Panc1 (cell line): ENCODE results near the gene GRAMD1A. TPM values are rescaled to one million over a fixed set of nuclear protein-coding genes. Genes with fewer than 3 reads are reported as not detected.

ENCODE experiments used
- ATAC-seq: fragments of 200-7000 bp; cut with Tn5 transposase; 2 replicates; pipeline ENCODE4 v1.9.1; 2020; ENCODE audit warnings: mild to moderate bottlenecking, moderate library complexity
- BruUV-seq: library from RNA; stranded (reverse); fragments of 400-500 nt; replicated peaks from 2 replicates; lab custom pipeline; 2021; lab: Mats Ljungman, UMichigan
- CTCF ChIA-PET: fragments of 300-600 bp; sonication (Branson Sonifier 250); formaldehyde crosslinking; loops from one replicate; lab custom pipeline; 2022; ENCODE audit warnings: antibody characterized with exemption; lab: Charles Lee
- POLR2A ChIA-PET: fragments of 300-600 bp; sonication (Branson Sonifier 250); formaldehyde crosslinking; loops from one replicate; lab custom pipeline; 2022; ENCODE audit warnings: antibody characterized with exemption; lab: Charles Lee
- DNase-seq: peaks from one replicate; pipeline ENCODE4 v3.0.0-alpha.2; 2010; ENCODE audit warnings: low read depth, low spot score
- H3K27ac ChIP-seq: 2 replicates; pipeline ENCODE4 v1.5.1; 2011; ENCODE audit warnings: mild to moderate bottlenecking, low read length, inconsistent platforms
- H3K27me3 ChIP-seq: fragments of 200-500 bp; sonication (Bioruptor generic); 2 replicates; pipeline ENCODE4 v1.6.0; 2014; ENCODE audit warnings: low read length, inconsistent platforms; ENCODE audit not compliant: control insufficient read depth, insufficient read depth
- H3K36me3 ChIP-seq: fragments of 200-500 bp; sonication (Bioruptor generic); 2 replicates; pipeline ENCODE4 v1.5.1; 2014; ENCODE audit warnings: inconsistent platforms, mild to moderate bottlenecking, low read length, moderate library complexity; ENCODE audit not compliant: control insufficient read depth, insufficient read depth
- H3K4me1 ChIP-seq: 2 replicates; pipeline ENCODE4 v1.5.1; 2011; ENCODE audit warnings: inconsistent platforms, mild to moderate bottlenecking, low read length, moderate library complexity; ENCODE audit not compliant: control insufficient read depth, insufficient read depth
- H3K4me3 ChIP-seq, 2 experiments: 2 replicates each; pipeline ENCODE4 v1.5.1; 2011 to 2012; ENCODE audit warnings: low read depth in 2 of 2, low read length in 2 of 2, mild to moderate bottlenecking in 2 of 2, inconsistent platforms in 1 of 2, moderate library complexity in 1 of 2
- H3K9me3 ChIP-seq: fragments of 200-500 bp; sonication (Bioruptor generic); 2 replicates; pipeline ENCODE4 v1.5.1; 2014; ENCODE audit warnings: low read depth, mild to moderate bottlenecking, inconsistent platforms, low read length, moderate library complexity; ENCODE audit not compliant: control insufficient read depth, insufficient read depth
- POLR2AphosphoS5 ChIP-seq: IDR thresholded peaks from 2 replicates; pipeline ENCODE4 v1.6.1; 2012; ENCODE audit warnings: mild to moderate bottlenecking, low read depth, low read length, moderate library complexity
- SIN3A ChIP-seq: IDR thresholded peaks from 2 replicates; pipeline ENCODE4 v1.6.1; 2012; ENCODE audit warnings: low read depth, mild to moderate bottlenecking, low read length, moderate library complexity, borderline replicate concordance; ENCODE audit not compliant: insufficient read depth
- TCF7L2 ChIP-seq: IDR thresholded peaks from 2 replicates; pipeline ENCODE4 v1.6.1; 2011; ENCODE audit warnings: mild to moderate bottlenecking, low read depth, low read length, inconsistent platforms
- in situ Hi-C: cut with HindIII; loops from 2 replicates; pipeline ENCODE4 v1.10.0; 2016; ENCODE audit warnings: low sequenced_read_pairs, low pct_unique_long_range_greater_than_20kb
- intact Hi-C: fragments of 100-400 bp; cut with micrococcal nuclease; formaldehyde crosslinking; loops from one replicate; pipeline ENCODE4 v1.10.0; 2022; ENCODE audit not compliant: unreplicated experiment
- total RNA-seq: library from RNA; stranded (reverse); gene quantifications from one replicate; pipeline ENCODE4 v1.2.1, GENCODE V29; 2021; ENCODE audit not compliant: unreplicated experiment
- TF ChIP-seq, protein P1 (sequence below), 2 experiments: IDR thresholded peaks; 2 replicates each; pipeline ENCODE4 v1.6.1; 2011 to 2012; ENCODE audit warnings: low read depth in 2 of 2, control low read depth in 1 of 2, low read length in 1 of 2, mild to moderate bottlenecking in 1 of 2, moderate library complexity in 1 of 2; ENCODE audit not compliant: insufficient read depth in 1 of 2
- TF ChIP-seq, protein P2 (sequence below): fragments of 450-650 bp; IDR thresholded peaks from 2 replicates; pipeline ENCODE4 v1.5.1; 2017; ENCODE audit warnings: mild to moderate bottlenecking

The GRAMD1A gene
- total RNA-seq, 1 experiment from 2014 or later = 69.9 TPM

DNA sequence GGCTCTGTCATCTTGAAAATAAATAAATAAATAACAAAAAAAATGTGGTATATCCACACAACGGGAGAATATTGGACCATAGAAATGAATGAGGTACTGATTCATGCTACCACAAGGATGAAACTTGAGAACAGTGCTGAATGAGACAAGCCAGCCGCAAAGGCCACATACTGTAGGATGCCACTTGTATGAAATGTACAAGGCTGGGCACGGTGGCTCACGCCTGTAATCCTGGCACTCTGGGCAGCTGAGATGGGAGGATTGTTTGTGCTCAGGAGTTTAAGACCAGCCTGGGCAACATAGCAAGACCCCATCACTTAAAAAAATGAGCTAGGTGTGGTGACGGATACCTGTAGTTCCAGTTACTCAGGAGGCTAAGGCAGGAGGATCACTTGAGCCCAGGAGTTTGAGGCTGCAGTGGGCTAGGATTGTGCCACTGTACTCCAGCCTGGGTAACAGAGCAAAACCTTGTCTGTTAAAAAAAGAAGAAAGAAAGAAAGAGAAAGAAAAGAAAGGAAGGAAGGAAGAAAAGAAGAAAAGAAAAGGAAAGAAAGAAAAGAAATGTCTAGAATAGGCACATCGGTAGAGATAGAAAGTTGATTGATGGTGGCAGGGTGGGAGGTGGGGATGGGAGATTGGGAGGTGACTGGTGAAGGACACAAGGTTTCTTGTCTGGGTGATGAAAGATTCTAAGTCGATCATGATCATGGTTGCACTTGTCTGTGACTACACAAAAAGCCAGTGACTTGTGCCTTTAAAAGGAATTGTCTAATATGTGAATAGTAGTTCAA lies 61.7 kb downstream of the GRAMD1A start:
- intact Hi-C loops (no loop called here), in situ Hi-C loops (no loop called here)
- ATAC-seq = no peak
- Histone ChIP-seq H3K27me3 (no peaks in the 10 kb centered on the region), H3K4me1 (no peaks in the 10 kb centered on the region), H3K27ac (no peak overlapping the region), H3K36me3 (no peaks in the 10 kb centered on the region), H3K9me3 (no peaks in the 10 kb centered on the region), H3K4me3 (no peak overlapping the region)
- no peak for TF ChIP-seq POLR2AphosphoS5
- TF ChIP-seq, protein P1, sequence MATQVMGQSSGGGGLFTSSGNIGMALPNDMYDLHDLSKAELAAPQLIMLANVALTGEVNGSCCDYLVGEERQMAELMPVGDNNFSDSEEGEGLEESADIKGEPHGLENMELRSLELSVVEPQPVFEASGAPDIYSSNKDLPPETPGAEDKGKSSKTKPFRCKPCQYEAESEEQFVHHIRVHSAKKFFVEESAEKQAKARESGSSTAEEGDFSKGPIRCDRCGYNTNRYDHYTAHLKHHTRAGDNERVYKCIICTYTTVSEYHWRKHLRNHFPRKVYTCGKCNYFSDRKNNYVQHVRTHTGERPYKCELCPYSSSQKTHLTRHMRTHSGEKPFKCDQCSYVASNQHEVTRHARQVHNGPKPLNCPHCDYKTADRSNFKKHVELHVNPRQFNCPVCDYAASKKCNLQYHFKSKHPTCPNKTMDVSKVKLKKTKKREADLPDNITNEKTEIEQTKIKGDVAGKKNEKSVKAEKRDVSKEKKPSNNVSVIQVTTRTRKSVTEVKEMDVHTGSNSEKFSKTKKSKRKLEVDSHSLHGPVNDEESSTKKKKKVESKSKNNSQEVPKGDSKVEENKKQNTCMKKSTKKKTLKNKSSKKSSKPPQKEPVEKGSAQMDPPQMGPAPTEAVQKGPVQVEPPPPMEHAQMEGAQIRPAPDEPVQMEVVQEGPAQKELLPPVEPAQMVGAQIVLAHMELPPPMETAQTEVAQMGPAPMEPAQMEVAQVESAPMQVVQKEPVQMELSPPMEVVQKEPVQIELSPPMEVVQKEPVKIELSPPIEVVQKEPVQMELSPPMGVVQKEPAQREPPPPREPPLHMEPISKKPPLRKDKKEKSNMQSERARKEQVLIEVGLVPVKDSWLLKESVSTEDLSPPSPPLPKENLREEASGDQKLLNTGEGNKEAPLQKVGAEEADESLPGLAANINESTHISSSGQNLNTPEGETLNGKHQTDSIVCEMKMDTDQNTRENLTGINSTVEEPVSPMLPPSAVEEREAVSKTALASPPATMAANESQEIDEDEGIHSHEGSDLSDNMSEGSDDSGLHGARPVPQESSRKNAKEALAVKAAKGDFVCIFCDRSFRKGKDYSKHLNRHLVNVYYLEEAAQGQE (IDR thresholded peaks at IDR 0.05; ENCODE audit: insufficient read depth in 1 of 2, low read depth in 2 of 2, low read length in 1 of 2) = no peak
- TF ChIP-seq TCF7L2 = no peak
- TF ChIP-seq, protein P2, sequence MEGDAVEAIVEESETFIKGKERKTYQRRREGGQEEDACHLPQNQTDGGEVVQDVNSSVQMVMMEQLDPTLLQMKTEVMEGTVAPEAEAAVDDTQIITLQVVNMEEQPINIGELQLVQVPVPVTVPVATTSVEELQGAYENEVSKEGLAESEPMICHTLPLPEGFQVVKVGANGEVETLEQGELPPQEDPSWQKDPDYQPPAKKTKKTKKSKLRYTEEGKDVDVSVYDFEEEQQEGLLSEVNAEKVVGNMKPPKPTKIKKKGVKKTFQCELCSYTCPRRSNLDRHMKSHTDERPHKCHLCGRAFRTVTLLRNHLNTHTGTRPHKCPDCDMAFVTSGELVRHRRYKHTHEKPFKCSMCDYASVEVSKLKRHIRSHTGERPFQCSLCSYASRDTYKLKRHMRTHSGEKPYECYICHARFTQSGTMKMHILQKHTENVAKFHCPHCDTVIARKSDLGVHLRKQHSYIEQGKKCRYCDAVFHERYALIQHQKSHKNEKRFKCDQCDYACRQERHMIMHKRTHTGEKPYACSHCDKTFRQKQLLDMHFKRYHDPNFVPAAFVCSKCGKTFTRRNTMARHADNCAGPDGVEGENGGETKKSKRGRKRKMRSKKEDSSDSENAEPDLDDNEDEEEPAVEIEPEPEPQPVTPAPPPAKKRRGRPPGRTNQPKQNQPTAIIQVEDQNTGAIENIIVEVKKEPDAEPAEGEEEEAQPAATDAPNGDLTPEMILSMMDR = no peak
- TF ChIP-seq SIN3A = no peak
- POLR2A ChIA-PET = no interaction called here
- no TSS peak for BruUV-seq
- CTCF ChIA-PET = interaction anchor here (0.6 kb wide), 2 partner anchors 30 to 433 kb away, joined by 3 to 12 read pairs; no protein-coding TSS in a partner anchor
- no peak for DNase-seq

GRCh38 chr19:35062942-35063341 lies 62.8 kb downstream of the GRAMD1A start:
- Histone ChIP-seq H3K4me3 (no peak overlapping the region), H3K4me1 (no peaks in the 10 kb centered on the region), H3K9me3 (no peaks in the 10 kb centered on the region), H3K36me3 (no peaks in the 10 kb centered on the region), H3K27me3 (no peaks in the 10 kb centered on the region), H3K27ac (no peak overlapping the region)
- BruUV-seq = no TSS peak
- intact Hi-C loops = no loop called here
- TF ChIP-seq, protein P2 = no peak
- TF ChIP-seq TCF7L2 (no peak), POLR2AphosphoS5 (no peak), SIN3A (no peak)
- ATAC-seq (no peak), DNase-seq (no peak)
- in situ Hi-C loops = no loop called here
- ChIA-PET CTCF (no interaction called here), POLR2A (no interaction called here)
